ENCODE measurements around the gene SOBP.

SOBP gene

DNA sequence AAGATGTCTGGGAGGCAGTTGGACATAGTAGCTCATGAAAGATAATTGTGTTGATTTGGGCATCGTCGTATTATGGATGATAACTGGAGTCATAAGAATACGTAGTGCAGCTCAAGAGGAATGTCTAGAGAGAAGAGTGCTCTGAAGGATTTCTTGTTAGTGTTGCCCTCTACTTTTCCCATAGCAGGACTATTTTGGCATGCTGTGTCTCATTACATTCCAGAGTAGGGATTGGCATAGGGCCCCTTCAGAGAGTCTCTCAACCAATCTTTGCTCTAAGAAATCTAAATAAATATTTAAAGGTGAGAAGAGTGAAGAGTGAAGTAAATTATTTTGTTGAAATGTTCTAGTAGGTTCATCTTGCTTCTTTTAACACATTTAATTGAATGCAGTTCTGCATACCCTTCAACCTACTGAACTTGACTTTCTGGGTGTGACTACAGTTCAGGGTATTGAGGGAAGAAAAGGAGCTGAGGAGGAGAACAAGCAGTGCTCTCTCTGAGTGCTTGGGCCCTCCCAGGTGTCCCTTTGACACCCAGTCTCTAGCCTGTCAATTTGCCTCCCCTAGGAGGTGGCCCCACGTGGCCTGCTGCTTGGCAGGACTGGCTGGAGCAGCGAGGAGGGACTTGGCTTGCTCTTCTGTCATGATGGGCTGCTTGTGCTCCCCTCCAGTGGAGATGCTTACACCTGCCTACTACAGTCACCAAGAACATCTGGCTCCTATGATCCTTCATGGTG, 33.3 kb downstream of the SOBP start:
- no peak for DNase-seq

DNA sequence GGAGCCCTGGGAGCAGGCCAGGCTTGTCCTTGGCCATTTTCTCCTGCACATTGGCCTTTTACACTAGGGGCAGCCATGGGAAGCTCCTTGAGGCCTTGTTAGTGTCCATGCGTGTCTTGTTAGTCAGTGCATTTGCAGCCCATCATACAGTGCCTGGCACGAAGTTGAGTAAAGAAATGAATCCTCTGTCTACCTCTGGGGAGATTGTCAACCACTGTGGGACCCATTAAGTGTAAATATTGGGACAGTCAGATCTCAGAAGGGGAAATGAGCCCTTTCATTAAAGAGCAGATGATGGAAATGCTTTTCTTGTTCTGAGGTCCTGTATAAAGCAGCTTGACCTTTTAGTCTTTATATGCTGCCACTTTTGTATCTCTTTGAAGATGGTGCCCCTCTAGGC, 33.9 kb downstream of the SOBP start:
- no peak for DNase-seq

GRCh38 chr6:107524626-107525025, 34.7 kb downstream of the SOBP start:
- DNase-seq: no peak

DNA sequence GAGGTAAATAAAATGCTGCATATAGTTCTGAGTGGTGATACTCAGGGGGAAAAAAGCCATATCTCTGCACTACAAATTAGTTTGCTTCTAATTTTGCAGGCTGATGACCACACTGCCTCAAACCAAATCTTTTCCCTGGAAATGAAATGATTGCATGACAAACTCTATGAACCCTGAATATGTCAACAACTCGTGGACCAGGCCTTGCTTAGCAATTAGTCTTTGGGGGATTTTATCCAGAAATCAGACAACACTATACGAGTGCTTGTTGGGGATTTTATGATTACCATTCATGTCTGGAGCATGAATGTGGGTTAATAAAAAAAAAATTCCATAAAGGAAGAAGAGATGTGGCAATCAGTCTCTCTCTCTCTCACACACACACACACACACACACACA, 42.0 kb downstream of the SOBP start:
- DNase-seq: no peak

DNA sequence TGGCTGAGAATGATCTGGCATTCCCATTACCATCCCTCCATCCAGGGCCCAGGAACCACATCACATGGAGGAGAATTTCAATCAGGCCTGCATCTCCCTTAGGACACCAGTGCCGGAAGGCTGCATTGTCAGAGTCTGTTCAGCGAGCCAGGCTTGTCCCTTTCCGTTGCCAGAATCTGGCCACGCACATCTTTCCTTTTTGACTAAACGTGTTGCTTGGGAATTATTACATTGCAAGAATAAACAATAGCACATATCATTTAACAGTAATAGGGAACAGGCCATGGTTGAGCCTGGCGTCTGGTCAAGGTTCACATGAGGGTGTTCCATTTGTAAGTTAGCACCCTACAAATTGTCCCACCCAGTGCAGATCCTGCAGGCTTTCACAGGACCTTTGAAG, 42.8 kb downstream of the SOBP start:
- DNase-seq: no peak

- DNase-seq: no peak
Observed at GRCh38 chr6:107533415-107534059, 43.6 kb downstream of the SOBP start.

DNA sequence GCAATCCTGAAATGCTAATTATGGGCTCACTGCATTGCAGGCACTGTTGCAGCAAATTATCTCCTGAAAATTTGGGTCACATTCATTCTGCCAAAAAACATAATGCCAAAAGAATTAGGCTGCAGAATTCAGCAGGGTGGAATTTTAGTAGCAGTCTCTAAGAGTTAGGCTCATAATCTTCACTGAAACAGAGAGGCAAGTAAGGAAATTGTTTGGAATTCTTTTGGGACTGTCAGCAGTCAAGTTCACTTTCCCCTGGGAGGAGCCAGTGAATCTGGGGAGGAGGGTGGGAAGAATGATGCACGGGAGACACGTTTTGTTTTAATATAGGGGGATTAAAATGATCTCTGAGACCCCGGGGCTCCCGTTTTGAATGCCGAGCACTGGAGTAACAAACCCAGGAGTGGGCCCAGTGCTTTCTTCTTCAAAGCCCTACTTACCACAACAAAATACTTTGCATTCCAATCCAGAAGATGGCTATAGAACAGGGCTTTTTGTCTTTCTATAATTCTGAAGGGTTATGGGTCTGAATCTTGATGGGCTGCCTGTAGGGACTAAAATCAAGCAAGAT, 44.7 kb downstream of the SOBP start:
- DNase-seq: no peak

DNA sequence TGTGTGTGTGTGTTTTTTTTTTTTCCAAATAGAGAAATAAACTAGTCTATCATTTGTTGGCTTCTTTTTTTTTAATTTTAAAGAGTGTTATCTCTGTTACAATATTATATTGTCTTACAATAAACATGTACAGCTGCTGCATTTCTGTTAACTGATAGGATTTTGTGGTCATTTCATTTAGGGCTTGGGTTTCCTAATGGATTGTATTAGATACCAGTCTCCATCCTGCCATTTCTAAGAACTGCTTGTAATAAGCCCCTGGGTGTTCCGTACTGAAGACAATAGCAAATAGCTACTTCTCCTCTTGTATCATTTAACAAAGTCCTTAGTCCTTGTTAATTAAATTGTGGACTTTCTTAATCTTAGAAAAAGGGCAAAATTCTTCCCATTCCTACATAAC, 45.7 kb downstream of the SOBP start:
- no peak for DNase-seq

GRCh38 chr6:107536180-107536961, 46.5 kb downstream of the SOBP start:
- no peak for DNase-seq

- DNase-seq: no peak
Observed at GRCh38 chr6:107537559-107537958, 47.6 kb downstream of the SOBP start.

DNA sequence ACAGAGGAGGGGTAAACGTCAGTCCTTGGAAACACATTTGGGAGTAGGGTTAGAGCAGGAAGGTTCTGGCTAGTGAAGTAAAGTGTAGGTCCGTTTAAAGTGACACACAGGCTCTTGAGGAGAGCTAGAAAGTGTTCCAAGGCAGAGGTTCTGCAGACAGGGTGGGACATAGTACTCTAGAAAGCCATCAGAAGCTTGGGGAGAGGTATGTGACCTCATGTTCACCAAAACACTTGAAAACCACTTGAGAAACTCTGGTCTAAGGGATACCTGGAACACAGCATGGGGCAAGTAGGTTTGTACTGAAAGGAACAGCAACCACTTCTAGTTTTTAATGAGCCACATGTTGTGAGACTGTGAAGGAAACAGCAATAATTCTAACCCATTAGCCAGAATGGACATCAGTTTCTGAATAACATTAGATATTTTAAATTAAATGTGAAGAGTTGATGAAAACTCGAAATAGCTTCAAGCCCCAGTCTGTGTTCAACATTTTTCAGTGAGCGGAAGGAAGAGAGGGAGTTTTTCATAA, 49.0 kb downstream of the SOBP start:
- DNase-seq: no peak

- DNase-seq: no peak
Observed at GRCh38 chr6:107539409-107539808, 49.5 kb downstream of the SOBP start.

- no peak for DNase-seq
Observed at GRCh38 chr6:107539849-107540464, 50.0 kb downstream of the SOBP start.

DNA sequence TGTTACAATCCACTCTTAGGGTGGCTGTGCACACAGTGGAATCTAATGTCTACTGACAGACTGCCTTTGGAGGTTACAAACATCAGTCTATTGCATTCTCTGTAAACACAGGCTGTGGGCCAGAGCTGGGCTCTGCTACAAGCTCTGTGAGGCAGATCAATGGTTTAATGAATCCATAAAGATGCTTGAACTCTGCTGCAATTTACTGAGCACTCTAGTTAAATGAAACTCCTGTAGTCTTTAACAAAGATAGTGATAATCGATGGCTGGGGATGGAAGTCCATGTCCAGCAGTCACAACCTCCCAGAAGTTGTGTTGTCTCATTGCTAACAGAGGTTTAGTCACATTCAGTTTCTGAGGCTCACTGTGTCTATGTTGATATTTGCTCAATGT, 50.5 kb downstream of the SOBP start:
- no peak for DNase-seq

- no peak for DNase-seq
Observed at GRCh38 chr6:107542192-107542668, 52.3 kb downstream of the SOBP start.

- no peak for DNase-seq
Observed at GRCh38 chr6:107543088-107543487, 53.2 kb downstream of the SOBP start.

- no peak for DNase-seq
Observed at GRCh38 chr6:107543567-107543966, 53.6 kb downstream of the SOBP start.

- no peak for DNase-seq
Observed at GRCh38 chr6:107545763-107546162, 55.8 kb downstream of the SOBP start.

DNA sequence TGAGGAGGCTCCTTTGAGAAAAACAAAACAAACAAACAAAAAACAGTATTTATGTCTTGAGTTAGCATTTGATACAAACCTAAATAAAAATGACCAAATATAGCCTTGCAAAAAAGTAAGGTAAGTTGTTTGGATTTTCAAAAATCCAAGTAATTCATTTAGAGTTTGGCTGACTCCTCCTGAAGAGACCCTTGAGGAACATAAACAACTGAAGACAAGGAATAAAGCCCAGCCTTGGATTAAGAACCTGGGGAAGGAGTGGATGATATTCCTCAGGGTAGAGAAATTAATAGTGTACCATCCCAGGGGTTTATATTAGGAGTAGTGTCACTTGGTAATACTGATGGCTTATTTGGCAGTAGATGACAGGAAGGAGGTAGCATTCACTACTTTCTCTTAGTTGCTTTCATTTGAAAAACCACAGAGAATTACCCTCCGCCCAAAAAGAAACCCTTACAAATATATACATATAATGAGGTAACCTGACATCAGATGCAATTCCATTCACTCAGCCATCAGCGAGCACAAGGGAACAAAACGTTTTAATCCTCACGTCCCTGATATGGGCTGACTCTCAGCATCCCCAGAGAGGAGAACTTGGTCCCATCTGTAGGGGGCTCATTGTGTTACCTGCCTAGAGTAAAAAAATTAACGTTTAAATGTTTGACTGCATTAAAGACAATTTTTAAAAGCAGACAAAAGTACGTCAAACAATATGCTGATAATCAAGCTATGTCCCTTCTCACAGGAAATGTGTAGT, 57.0 kb downstream of the SOBP start:
- no peak for DNase-seq

- no peak for DNase-seq
Observed at GRCh38 chr6:107547451-107547840, 57.5 kb downstream of the SOBP start.

DNA sequence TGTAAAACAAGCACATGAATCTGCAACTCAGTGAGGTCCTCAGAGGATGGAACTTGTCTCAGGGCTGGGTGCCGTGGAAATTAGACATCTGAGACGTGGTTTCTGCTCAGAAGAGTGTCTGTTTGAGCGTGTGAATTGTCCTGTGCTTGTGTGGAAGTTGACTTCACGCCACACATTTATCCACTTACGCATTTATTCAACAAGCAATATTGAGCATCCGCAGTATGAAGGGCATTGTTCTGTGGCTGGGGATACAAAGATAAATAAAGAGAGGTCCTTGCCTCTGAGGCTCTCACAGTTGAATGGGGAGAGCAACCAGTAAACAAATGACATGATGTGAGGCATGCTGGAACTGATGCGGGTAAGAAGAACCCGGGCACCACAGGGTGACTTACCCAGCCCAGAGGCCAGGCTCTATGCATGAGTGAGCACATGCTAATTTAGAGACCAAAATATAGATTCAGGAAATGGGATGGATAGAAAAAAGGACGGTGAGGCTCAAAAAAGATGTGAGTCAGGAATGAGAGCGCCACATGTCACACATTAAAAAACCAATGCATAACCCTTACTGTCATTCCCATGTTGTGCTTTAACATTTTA, 60.4 kb downstream of the SOBP start:
- no peak for DNase-seq

- DNase-seq: no peak
Observed at GRCh38 chr6:107550906-107551305, 61.0 kb downstream of the SOBP start.

All from effector CD8-positive, alpha-beta T cell (primary cell).